SKM-1 treated with dmso at 0.1 percent for 144 hours (cell line): Measurements from ENCODE around the gene ANKRD60.

Experiments used
- DNase-seq: peaks from one replicate; lab custom pipeline; 2025; ENCODE audit not compliant: unreplicated experiment; lab: John Stamatoyannopoulos, UW

ANKRD60 gene

DNA sequence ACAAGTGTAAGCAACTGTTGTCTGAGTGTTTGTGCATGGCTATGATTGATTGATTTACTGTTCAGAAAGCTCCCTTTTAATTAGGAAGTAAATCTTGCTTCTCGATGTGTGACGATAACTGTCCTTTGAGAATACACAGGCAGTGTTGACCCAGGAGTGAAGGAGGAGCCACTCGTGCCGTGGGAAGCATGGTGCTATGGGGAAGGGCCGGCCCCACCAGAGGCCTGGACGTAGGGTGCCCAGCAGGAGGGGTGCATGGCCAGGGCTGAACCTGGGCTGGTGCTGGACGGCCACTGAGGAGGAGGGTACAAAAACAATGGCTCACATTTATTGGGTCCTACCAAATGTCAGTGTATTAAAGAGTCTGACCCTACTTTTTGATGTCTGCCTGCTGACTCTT is 60.7 kb downstream of the ANKRD60 start:
- DNase-seq = no peak
